GM18861 (cell line): ENCODE results near the gene PHC2.

ENCODE experiments used
- ATAC-seq: cut with Tn5 transposase; IDR thresholded peaks from one replicate; pipeline ENCODE4 v1.9.1; 2021; ENCODE audit not compliant: unreplicated experiment

Gene PHC2, protein sequence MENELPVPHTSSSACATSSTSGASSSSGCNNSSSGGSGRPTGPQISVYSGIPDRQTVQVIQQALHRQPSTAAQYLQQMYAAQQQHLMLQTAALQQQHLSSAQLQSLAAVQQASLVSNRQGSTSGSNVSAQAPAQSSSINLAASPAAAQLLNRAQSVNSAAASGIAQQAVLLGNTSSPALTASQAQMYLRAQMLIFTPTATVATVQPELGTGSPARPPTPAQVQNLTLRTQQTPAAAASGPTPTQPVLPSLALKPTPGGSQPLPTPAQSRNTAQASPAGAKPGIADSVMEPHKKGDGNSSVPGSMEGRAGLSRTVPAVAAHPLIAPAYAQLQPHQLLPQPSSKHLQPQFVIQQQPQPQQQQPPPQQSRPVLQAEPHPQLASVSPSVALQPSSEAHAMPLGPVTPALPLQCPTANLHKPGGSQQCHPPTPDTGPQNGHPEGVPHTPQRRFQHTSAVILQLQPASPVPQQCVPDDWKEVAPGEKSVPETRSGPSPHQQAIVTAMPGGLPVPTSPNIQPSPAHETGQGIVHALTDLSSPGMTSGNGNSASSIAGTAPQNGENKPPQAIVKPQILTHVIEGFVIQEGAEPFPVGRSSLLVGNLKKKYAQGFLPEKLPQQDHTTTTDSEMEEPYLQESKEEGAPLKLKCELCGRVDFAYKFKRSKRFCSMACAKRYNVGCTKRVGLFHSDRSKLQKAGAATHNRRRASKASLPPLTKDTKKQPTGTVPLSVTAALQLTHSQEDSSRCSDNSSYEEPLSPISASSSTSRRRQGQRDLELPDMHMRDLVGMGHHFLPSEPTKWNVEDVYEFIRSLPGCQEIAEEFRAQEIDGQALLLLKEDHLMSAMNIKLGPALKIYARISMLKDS

GRCh38 chr1:33430692-33431593 lies at the start of gene PHC2:
TSS of gene PHC2 (minus strand) at chr1:33431095. CDS start at chr1:33375539, 55,556 bp downstream.
- ATAC-seq = peak; percentile 78

- no peak for ATAC-seq
Measured at GRCh38 chr1:33477451-33477850, 46.6 kb upstream of the PHC2 start.

GRCh38 chr1:33473900-33474299 lies 43.0 kb upstream of the PHC2 start:
- ATAC-seq = no peak

GRCh38 chr1:33472269-33472980 lies 41.5 kb upstream of the PHC2 start, which contains the start of gene ZSCAN20:
TSS of gene ZSCAN20 (plus strand) at chr1:33472645. CDS start at chr1:33479289, 6,644 bp downstream.
- peak; percentile 86 for ATAC-seq

DNA sequence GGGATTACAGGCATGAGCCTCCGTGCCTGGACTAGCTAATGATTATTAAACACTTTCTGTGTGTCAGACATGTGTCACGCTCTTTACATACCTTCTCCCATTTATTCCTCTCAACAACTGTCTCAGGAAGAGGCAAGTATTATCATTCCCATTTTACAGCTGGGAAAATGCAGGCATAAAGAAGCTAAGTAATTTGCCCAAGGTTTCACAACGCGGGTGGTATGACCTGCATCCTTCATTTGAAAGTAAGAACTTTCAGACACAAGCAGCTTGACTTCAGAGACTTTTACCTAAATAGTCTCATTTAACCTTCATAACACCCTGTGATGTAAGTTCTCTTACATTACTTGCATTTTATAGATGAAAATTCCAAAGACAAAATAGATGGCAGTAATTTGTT lies 40.5 kb upstream of the PHC2 start:
- ATAC-seq = no peak

DNA sequence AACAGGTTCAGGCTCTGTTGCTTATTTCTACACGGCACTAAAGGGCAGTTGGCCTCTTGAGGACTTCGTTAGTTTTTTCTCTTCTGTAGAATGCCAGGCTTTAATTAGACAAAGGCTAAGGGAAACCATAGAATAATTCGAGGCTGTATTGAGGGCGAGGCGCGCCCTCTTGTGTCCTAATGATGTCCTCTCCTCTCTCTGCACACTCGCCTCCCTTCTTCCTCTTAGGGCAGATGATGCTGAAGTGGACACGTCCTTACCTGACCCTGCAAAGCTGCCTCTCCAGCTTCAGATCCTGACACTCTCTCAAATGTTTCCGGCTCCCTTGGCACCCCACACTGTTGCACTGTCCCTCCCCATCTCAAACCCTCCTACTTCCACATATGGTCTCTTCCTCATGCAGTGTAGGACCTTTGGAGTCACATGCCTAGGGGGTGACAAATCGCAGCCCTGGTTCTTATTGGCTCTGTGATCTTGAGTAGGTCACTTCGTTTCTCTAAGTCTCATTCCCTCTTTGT lies 39.7 kb upstream of the PHC2 start:
- ATAC-seq = no peak

DNA sequence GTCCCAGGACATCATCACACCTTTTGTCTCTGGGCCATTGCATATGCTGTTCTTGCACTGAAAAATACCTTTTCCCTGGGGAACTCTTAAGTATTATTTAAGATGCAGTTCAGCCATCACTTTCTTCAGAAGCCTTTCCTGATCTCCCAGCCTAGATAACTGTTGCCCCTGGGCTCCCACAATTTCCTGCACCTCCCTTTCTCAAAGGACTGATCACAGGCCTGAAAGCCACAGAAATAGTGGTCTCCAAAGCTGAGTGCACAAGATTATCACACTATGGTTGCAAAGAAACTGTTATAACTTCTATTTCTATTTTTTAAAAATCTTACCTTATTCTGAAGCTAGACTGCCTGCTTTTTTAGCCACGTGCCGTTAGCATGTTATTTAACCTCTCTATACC lies 38.8 kb upstream of the PHC2 start:
- ATAC-seq = no peak

- no peak for ATAC-seq
Measured at GRCh38 chr1:33468967-33469366, 38.1 kb upstream of the PHC2 start.

GRCh38 chr1:33468531-33468930 lies 37.6 kb upstream of the PHC2 start:
- no peak for ATAC-seq

DNA sequence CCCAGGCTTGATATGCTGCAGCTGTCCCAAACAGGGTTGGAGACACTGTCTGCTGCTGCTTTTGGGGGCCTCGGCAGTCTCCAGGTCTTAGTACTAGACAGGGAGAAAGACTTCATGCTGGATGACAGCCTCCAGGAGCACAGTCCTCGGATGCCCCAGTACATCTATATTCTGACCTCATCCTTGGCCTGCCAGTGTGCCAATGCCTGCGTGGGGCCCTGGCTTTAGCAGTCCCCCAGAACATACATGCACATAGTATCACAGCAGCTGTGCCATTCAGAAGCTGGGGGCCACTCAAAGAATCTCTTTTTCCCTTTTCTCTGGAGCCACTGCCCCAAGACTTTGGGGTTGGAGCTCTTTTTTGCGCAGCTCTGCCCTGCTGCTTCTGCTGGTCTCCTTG lies 37.1 kb upstream of the PHC2 start:
- no peak for ATAC-seq

- no peak for ATAC-seq
Measured at GRCh38 chr1:33466159-33466558, 35.3 kb upstream of the PHC2 start.

- ATAC-seq = no peak
Measured at GRCh38 chr1:33465316-33465715, 34.4 kb upstream of the PHC2 start.

GRCh38 chr1:33464552-33464951 lies 33.7 kb upstream of the PHC2 start:
- ATAC-seq = no peak

- no peak for ATAC-seq
Measured at GRCh38 chr1:33462405-33463164, 31.7 kb upstream of the PHC2 start.

DNA sequence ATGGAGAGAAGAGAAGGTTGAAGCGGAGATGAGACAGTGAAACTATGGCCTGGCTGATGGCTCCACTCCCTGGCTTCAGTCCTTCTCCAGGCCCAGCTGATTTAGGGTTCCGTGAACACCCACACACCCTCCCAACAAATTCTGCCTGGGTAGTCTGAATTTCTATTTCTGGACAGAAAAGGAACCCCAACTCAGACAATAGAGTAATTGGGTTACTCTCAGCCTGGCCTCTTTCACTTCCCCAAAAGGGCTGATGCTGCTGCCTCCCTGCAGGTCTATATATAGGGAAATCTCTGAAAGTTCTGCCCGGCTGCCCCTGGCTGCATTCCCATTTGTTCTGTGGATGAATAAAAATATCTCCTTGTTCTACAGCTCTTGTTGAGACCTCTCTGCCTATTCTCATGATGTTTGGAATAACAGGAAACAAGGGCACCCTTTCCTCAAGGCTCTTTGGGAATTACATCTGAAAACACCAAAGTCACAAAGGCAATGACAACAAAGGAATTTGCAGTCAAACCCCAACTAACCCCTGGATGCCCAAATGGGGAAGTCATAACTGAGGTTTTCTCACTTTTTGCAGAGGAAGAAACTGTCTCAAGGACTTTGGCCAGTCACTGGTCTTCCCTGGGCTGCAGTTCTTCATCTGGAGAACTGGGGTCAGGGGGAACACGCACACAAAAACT lies 30.2 kb upstream of the PHC2 start:
- peak; percentile 59 for ATAC-seq

DNA sequence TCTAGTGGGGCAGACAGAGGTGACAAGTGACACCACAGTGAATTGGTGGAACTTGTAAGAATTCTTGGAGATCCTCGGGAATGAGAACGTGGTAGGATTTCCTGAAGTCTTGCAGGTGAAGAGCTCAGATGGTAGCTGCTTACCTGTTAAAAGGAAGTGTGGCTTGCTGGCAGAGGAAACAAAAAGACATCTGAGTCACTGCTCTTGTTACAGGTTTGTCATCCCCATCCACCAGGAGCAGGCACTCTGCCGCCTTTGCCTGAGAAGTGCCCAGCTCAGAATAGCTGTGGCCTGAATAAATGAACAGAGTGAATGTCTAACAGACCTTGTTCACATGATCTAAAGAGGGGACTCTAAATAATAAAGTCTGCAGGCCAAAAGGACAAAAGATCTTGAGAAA lies 29.2 kb upstream of the PHC2 start:
- no peak for ATAC-seq

DNA sequence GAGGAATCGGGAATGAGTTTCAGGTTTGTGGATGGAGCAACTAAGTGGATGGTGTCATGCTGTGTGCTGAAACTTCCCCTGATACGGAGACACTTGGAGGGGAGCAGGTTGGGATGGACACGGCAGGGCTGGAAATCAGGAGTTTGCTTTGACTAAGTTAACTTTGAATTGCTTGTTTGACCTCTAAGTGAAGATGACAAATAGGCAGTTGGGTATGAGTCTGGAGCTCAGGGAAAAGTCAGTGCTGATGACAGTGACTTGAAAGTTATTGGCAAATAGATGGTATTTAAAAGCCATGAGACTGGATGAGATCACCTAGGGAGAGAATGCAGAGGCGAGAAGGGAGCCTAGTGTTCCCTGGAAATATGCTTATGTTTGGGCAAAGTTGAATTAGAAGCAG lies 28.8 kb upstream of the PHC2 start:
- no peak for ATAC-seq

GRCh38 chr1:33456502-33456886 lies 25.6 kb upstream of the PHC2 start:
- no peak for ATAC-seq
